ENCODE results near the gene LARP4B.

The LARP4B gene

DNA sequence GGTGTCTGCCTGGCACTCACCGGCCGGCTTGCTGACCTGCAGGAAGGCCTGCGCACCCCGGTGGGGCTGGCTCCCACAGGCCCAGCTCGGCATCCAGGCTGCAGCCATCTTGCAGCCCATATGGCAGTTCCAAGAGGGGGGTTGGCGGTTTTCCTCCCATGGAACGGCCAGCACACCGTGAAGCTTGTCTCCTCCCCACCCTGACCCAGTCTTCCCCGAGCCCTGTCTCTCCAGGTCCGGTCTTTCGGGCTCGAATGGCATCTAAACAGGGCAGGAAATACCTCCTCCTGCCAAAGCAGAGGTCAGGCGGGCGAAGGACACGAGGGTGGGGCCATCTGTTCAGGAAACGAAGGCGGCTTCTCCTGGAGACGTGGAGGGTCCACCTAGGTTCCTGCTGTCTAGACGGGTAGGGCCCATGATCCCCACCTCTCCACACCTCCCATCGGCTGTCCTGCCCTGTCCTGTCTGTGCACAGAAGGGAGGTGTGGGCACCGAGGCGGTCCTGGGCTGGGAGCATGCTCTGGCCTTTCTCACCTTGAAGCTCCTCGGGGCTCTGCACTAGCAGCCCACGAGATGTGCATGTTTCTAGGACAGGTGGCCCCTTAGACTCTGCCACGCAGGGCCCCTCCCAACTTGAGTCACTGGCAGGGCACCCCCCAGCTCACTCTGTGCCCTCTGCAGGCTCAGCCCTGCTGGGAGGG is 128.3 kb downstream of the LARP4B start:
- no peak for DNase-seq
- Histone ChIP-seq H3K27ac (ENCODE audit: insufficient read depth in 1 of 2, low read depth in 1 of 2, low read length in 2 of 2, poor library complexity in 1 of 2, severe bottlenecking in 2 of 2) (no peak overlapping the region), H3K9me3 (ENCODE audit: control extremely low read depth in 1 of 5, control insufficient read depth in 4 of 5, insufficient read depth in 2 of 5, low read depth in 1 of 5, low read length in 4 of 5) (peaks cover 0 to 8% (median 0%) of the 10 kb centered on the region in 5 experiments), H3K4me3 (ENCODE audit: control insufficient read depth in 1 of 7, extremely low read depth in 1 of 7, insufficient read depth in 4 of 7, low read depth in 2 of 7, low read length in 6 of 7) (no peak overlapping the region), H3K4me1 (ENCODE audit: control extremely low read depth in 1 of 4, control insufficient read depth in 4 of 4, insufficient read depth in 4 of 4, low read length in 3 of 4) (peaks cover 0 to 21% (median 13%) of the 10 kb centered on the region in 4 experiments), H3K36me3 (ENCODE audit: control insufficient read depth in 4 of 4, insufficient read depth in 4 of 4, low read length in 3 of 4) (peaks cover 5 to 26% (median 16%) of the 10 kb centered on the region in 4 experiments), H3K27me3 (replicated peaks in 2 of 5; ENCODE audit: control insufficient read depth in 4 of 5, insufficient read depth in 5 of 5, low read length in 4 of 5) (no peaks in the 10 kb centered on the region)
- ChIA-PET POLR2A (no interaction called here), CTCF (interaction anchor here (1.7 kb wide), 1 partner anchor 12 kb away, joined by 3 read pairs; no protein-coding TSS in a partner anchor)
- 96% methylated on average over 23 of the region's 25 CpGs for WGBS (ENCODE audit: insufficient coverage)

DNA sequence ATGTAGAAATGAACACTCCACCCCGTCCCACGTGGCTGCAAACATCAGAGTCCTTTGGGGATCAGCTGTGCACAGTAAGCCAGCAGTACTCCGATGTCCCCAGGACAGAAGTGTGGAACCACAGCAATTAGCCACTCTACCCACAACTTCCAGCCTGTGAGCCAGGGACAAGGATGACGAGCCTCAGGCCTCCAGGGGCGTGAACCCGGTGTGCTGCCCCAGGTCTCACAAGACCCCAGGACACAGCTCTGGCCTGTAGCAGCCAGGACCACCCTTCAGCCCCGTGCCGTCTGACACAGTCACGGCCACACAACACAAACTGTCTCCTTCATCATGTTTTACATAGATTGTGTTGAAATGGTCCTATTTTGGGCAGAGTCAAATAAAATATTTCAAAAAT is 129.0 kb downstream of the LARP4B start:
- H3K4me3 ChIP-seq (ENCODE audit: control insufficient read depth in 1 of 7, extremely low read depth in 1 of 7, insufficient read depth in 4 of 7, low read depth in 2 of 7, low read length in 6 of 7) = no peak overlapping the region
- no peaks in the 10 kb centered on the region for H3K27me3 ChIP-seq (replicated peaks in 2 of 5; ENCODE audit: control insufficient read depth in 4 of 5, insufficient read depth in 5 of 5, low read length in 4 of 5)
- WGBS (ENCODE audit: insufficient coverage) = 67% methylated on average over 4 of the region's 9 CpGs
- ChIA-PET CTCF (interaction anchor here (1.7 kb wide), 1 partner anchor 13 kb away, joined by 3 read pairs; no protein-coding TSS in a partner anchor), POLR2A (no interaction called here)
- peaks cover 0 to 21% (median 13%) of the 10 kb centered on the region in 4 experiments for H3K4me1 ChIP-seq (ENCODE audit: control extremely low read depth in 1 of 4, control insufficient read depth in 4 of 4, insufficient read depth in 4 of 4, low read length in 3 of 4)
- H3K36me3 ChIP-seq (ENCODE audit: control insufficient read depth in 4 of 4, insufficient read depth in 4 of 4, low read length in 3 of 4) = peaks cover 3 to 19% (median 11%) of the 10 kb centered on the region in 4 experiments
- H3K9me3 ChIP-seq (ENCODE audit: control extremely low read depth in 1 of 5, control insufficient read depth in 4 of 5, insufficient read depth in 2 of 5, low read depth in 1 of 5, low read length in 4 of 5) = peaks cover 0 to 12% (median 0%) of the 10 kb centered on the region in 5 experiments
- no peak overlapping the region for H3K27ac ChIP-seq (ENCODE audit: insufficient read depth in 1 of 2, low read depth in 1 of 2, low read length in 2 of 2, poor library complexity in 1 of 2, severe bottlenecking in 2 of 2)
- DNase-seq = no peak

DNA sequence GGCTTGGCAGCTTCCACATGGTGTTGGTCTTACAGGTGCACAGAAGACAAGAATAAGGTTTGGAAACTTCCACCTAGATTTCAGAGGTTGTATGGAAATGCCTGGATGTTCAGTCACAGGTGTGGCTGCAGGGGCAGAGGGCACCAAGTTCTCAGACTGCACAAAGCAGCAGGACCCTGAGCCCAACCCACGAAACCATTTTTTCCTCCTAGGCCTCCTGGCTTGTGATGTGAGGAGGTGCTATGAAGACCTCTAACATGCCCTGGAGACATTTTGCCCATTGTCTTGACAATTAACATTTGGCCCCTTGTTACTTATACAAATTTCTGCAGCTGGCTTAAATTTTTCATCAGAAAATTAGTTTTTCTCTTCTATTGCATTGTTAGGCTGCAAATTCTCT is 134.3 kb downstream of the LARP4B start:
- no CpG with 5 or more reads among the region's 1 CpG for WGBS (ENCODE audit: insufficient coverage)
- ChIA-PET POLR2A (no interaction called here), CTCF (no interaction called here)
- H3K27me3 ChIP-seq (replicated peaks in 2 of 5; ENCODE audit: control insufficient read depth in 4 of 5, insufficient read depth in 5 of 5, low read length in 4 of 5) = no peaks in the 10 kb centered on the region
- peaks cover 0 to 23% (median 9%) of the 10 kb centered on the region in 5 experiments for H3K9me3 ChIP-seq (ENCODE audit: control extremely low read depth in 1 of 5, control insufficient read depth in 4 of 5, insufficient read depth in 2 of 5, low read depth in 1 of 5, low read length in 4 of 5)
- no peak for DNase-seq
- no peaks in the 10 kb centered on the region for H3K36me3 ChIP-seq (ENCODE audit: control insufficient read depth in 4 of 4, insufficient read depth in 4 of 4, low read length in 3 of 4)
- H3K27ac ChIP-seq (ENCODE audit: insufficient read depth in 1 of 2, low read depth in 1 of 2, low read length in 2 of 2, poor library complexity in 1 of 2, severe bottlenecking in 2 of 2) = no peak overlapping the region
- H3K4me1 ChIP-seq (ENCODE audit: control extremely low read depth in 1 of 4, control insufficient read depth in 4 of 4, insufficient read depth in 4 of 4, low read length in 3 of 4) = no peaks in the 10 kb centered on the region
- no peak overlapping the region for H3K4me3 ChIP-seq (ENCODE audit: control insufficient read depth in 1 of 7, extremely low read depth in 1 of 7, insufficient read depth in 4 of 7, low read depth in 2 of 7, low read length in 6 of 7)

DNA sequence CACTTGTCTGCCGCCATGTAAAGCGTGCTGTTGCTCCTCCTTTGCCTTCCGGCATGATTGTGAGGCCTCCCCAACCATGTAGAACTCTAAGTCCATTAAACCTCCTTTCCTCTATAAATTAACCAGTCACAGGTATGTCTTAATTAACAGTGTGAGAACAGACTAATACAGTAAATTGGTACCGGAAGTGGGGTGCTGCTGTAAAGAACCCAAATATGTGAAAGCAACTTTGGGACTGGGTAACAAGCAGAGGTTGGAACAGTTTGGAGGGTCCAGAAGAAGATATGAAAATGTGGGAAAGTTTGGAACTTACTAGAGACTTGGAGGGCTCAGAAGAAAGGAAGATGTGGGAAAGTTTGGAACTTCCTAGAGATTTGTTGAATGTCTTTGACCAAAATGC is 135.3 kb downstream of the LARP4B start:
- WGBS (ENCODE audit: insufficient coverage) = 100% methylated on average over 1 of the region's 4 CpGs
- no peaks in the 10 kb centered on the region for H3K27me3 ChIP-seq (replicated peaks in 2 of 5; ENCODE audit: control insufficient read depth in 4 of 5, insufficient read depth in 5 of 5, low read length in 4 of 5)
- no peak overlapping the region for H3K4me3 ChIP-seq (ENCODE audit: control insufficient read depth in 1 of 7, extremely low read depth in 1 of 7, insufficient read depth in 4 of 7, low read depth in 2 of 7, low read length in 6 of 7)
- no peak overlapping the region for H3K27ac ChIP-seq (ENCODE audit: insufficient read depth in 1 of 2, low read depth in 1 of 2, low read length in 2 of 2, poor library complexity in 1 of 2, severe bottlenecking in 2 of 2)
- no peaks in the 10 kb centered on the region for H3K36me3 ChIP-seq (ENCODE audit: control insufficient read depth in 4 of 4, insufficient read depth in 4 of 4, low read length in 3 of 4)
- CTCF ChIA-PET = interaction anchor here (1.0 kb wide), 1 partner anchor 11 kb away, joined by 3 read pairs; no protein-coding TSS in a partner anchor
- DNase-seq = no peak
- POLR2A ChIA-PET = no interaction called here
- no peaks in the 10 kb centered on the region for H3K4me1 ChIP-seq (ENCODE audit: control extremely low read depth in 1 of 4, control insufficient read depth in 4 of 4, insufficient read depth in 4 of 4, low read length in 3 of 4)
- peaks cover 0 to 23% (median 9%) of the 10 kb centered on the region in 5 experiments for H3K9me3 ChIP-seq (ENCODE audit: control extremely low read depth in 1 of 5, control insufficient read depth in 4 of 5, insufficient read depth in 2 of 5, low read depth in 1 of 5, low read length in 4 of 5)

DNA sequence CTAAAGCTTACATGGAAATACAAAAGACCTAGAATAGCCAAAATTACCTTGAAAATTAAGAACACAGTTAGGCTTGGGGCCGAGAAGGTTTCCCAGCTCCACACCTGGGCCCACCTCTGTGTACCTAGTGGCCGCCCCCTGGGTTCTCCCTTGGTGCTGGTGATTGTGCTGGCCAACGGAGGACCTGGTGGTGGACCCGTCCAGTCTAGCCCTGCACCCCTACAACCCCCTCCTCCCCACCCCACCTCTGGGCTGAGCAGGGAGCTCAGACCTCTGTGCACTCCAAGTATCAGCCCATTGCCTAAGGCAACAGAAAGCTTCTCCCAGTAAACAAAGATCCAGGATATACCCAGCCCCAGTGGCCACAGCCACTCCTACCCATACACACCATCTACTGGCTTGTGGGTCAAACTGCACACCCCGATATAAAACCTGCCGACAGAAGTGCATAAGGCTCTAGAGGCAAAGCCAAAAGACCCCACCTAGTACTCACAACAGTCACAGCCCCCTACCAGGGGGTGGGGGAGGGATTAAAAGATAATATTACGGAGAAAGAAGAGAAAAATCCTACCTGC is 137.0 kb downstream of the LARP4B start:
- H3K27ac ChIP-seq (ENCODE audit: insufficient read depth in 1 of 2, low read depth in 1 of 2, low read length in 2 of 2, poor library complexity in 1 of 2, severe bottlenecking in 2 of 2) = no peak overlapping the region
- peaks cover 0 to 3% (median under 1%) of the 10 kb centered on the region in 4 experiments for H3K4me1 ChIP-seq (ENCODE audit: control extremely low read depth in 1 of 4, control insufficient read depth in 4 of 4, insufficient read depth in 4 of 4, low read length in 3 of 4)
- CTCF ChIA-PET = no interaction called here
- DNase-seq = no peak
- H3K27me3 ChIP-seq (replicated peaks in 2 of 5; ENCODE audit: control insufficient read depth in 4 of 5, insufficient read depth in 5 of 5, low read length in 4 of 5) = peaks cover 0 to 12% (median 0%) of the 10 kb centered on the region in 5 experiments
- 96% methylated on average over 4 of the region's 7 CpGs for WGBS (ENCODE audit: insufficient coverage)
- H3K36me3 ChIP-seq (ENCODE audit: control insufficient read depth in 4 of 4, insufficient read depth in 4 of 4, low read length in 3 of 4) = no peaks in the 10 kb centered on the region
- POLR2A ChIA-PET = no interaction called here
- H3K9me3 ChIP-seq (ENCODE audit: control extremely low read depth in 1 of 5, control insufficient read depth in 4 of 5, insufficient read depth in 2 of 5, low read depth in 1 of 5, low read length in 4 of 5) = peaks cover 0 to 23% (median 9%) of the 10 kb centered on the region in 5 experiments
- no peak overlapping the region for H3K4me3 ChIP-seq (ENCODE audit: control insufficient read depth in 1 of 7, extremely low read depth in 1 of 7, insufficient read depth in 4 of 7, low read depth in 2 of 7, low read length in 6 of 7)

DNA sequence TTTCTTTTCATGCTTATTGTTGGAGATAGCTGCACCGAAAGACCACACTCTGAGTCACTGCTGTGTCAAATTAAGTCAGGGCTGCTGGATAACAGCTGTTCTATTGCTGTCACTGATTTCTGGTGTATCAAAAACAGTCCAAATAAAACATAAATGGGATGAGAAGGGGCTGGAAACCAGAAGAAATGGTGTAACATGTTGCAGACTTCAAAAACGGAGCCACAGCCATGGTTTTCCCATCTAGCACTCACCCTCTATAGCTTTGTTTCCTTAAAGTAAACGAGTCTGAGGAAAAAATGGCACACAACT is 138.8 kb downstream of the LARP4B start:
- 97% methylated on average over 3 of the region's 3 CpGs for WGBS (ENCODE audit: insufficient coverage)
- no peak overlapping the region for H3K27ac ChIP-seq (ENCODE audit: insufficient read depth in 1 of 2, low read depth in 1 of 2, low read length in 2 of 2, poor library complexity in 1 of 2, severe bottlenecking in 2 of 2)
- peaks cover 0 to 27% (median 0%) of the 10 kb centered on the region in 5 experiments for H3K27me3 ChIP-seq (replicated peaks in 2 of 5; ENCODE audit: control insufficient read depth in 4 of 5, insufficient read depth in 5 of 5, low read length in 4 of 5)
- no peaks in the 10 kb centered on the region for H3K36me3 ChIP-seq (ENCODE audit: control insufficient read depth in 4 of 4, insufficient read depth in 4 of 4, low read length in 3 of 4)
- peaks cover 0 to 11% (median 5%) of the 10 kb centered on the region in 4 experiments for H3K4me1 ChIP-seq (ENCODE audit: control extremely low read depth in 1 of 4, control insufficient read depth in 4 of 4, insufficient read depth in 4 of 4, low read length in 3 of 4)
- ChIA-PET CTCF (no interaction called here), POLR2A (interaction anchor here (0.6 kb wide), 1 partner anchor 96 kb away, joined by 3 read pairs; no protein-coding TSS in a partner anchor)
- no peak overlapping the region for H3K4me3 ChIP-seq (ENCODE audit: control insufficient read depth in 1 of 7, extremely low read depth in 1 of 7, insufficient read depth in 4 of 7, low read depth in 2 of 7, low read length in 6 of 7)
- no peak for DNase-seq
- peaks cover 0 to 14% (median 6%) of the 10 kb centered on the region in 5 experiments for H3K9me3 ChIP-seq (ENCODE audit: control extremely low read depth in 1 of 5, control insufficient read depth in 4 of 5, insufficient read depth in 2 of 5, low read depth in 1 of 5, low read length in 4 of 5)

DNA sequence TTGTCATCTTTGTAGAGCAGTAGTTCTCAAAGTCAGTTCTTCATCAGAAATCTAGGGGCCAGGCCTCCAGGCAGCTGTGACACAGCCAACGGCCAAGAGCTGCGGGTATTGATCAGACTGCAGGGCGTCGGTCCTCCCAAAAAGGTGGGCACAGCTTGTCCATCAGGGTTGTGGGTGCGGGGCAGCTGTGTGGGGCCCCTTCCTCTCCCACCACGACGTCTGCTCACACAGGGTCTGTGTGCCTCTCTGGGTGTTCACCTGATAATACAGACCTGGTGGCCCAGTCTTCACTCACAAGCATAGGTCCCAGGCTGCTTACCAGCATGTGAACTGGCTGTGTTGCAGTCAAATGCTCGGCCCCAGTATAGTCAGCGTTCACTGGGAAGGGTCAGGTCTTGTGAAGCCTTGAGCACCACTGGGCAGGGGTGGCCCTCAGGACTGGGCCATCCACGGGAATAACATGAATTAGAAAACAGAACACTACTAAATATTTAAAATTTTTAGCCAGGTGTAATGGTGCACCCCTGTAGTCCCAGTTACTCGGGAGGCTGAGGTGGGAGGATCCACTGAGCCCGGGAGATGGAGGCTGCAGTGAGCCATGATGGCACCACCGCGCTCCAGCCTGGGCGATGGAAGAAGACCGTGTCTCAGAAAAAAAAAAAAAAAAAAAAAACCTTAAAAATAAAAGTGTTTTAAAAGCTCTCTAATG is 139.3 kb downstream of the LARP4B start:
- ChIA-PET CTCF (no interaction called here), POLR2A (no interaction called here)
- no peak for DNase-seq
- Histone ChIP-seq H3K27me3 (replicated peaks in 2 of 5; ENCODE audit: control insufficient read depth in 4 of 5, insufficient read depth in 5 of 5, low read length in 4 of 5) (peaks cover 0 to 32% (median 0%) of the 10 kb centered on the region in 5 experiments), H3K27ac (ENCODE audit: insufficient read depth in 1 of 2, low read depth in 1 of 2, low read length in 2 of 2, poor library complexity in 1 of 2, severe bottlenecking in 2 of 2) (no peak overlapping the region), H3K9me3 (ENCODE audit: control extremely low read depth in 1 of 5, control insufficient read depth in 4 of 5, insufficient read depth in 2 of 5, low read depth in 1 of 5, low read length in 4 of 5) (peaks cover 0 to 11% (median 5%) of the 10 kb centered on the region in 5 experiments), H3K36me3 (ENCODE audit: control insufficient read depth in 4 of 4, insufficient read depth in 4 of 4, low read length in 3 of 4) (no peaks in the 10 kb centered on the region), H3K4me1 (ENCODE audit: control extremely low read depth in 1 of 4, control insufficient read depth in 4 of 4, insufficient read depth in 4 of 4, low read length in 3 of 4) (peaks cover 0 to 11% (median 5%) of the 10 kb centered on the region in 4 experiments), H3K4me3 (ENCODE audit: control insufficient read depth in 1 of 7, extremely low read depth in 1 of 7, insufficient read depth in 4 of 7, low read depth in 2 of 7, low read length in 6 of 7) (no peak overlapping the region)
- 84% methylated on average over 9 of the region's 16 CpGs for WGBS (ENCODE audit: insufficient coverage)
